HAP-1 (cell line): ENCODE data around the gene SEC61G.

Experiments
- DNase-seq, 2 experiments: peaks; one replicate each; pipeline ENCODE4 v3.0.0-alpha.2; 2016 to 2020; ENCODE audit warnings: low spot score in 2 of 2
- H3K27me3 ChIP-seq: fragments of 250-450 bp; sonication (Bioruptor Pico); 2 replicates; pipeline ENCODE4 v1.5.1; 2020; ENCODE audit warnings: low read depth, mild to moderate bottlenecking, moderate library complexity
- H3K36me3 ChIP-seq: fragments of 250-450 bp; sonication (Bioruptor Pico); replicated peaks from 2 replicates; pipeline ENCODE4 v1.5.1; 2020; ENCODE audit warnings: mild to moderate bottlenecking
- H3K4me1 ChIP-seq: fragments of 250-450 bp; sonication (Bioruptor Pico); 2 replicates; pipeline ENCODE4 v1.5.1; 2020; ENCODE audit warnings: mild to moderate bottlenecking
- H3K4me3 ChIP-seq: fragments of 250-450 bp; sonication (Bioruptor Pico); 2 replicates; pipeline ENCODE4 v1.5.1; 2020; ENCODE audit warnings: mild to moderate bottlenecking, moderate library complexity
- H3K9me3 ChIP-seq: fragments of 250-450 bp; sonication (Bioruptor Pico); 2 replicates; pipeline ENCODE4 v1.5.1; 2020; ENCODE audit warnings: mild to moderate bottlenecking, moderate library complexity
- in situ Hi-C: fragments of 300-500 bp; cut with MboI; formaldehyde crosslinking; loops from 3 replicates; pipeline ENCODE4 v1.14.3; 2020; ENCODE audit warnings: low sequenced_read_pairs, inconsistent platforms, mixed read lengths

Gene SEC61G

GRCh38 chr7:54781134-54781920, 22.3 kb upstream of the SEC61G start:
- peak; percentile 35 to 67 for DNase-seq
- H3K4me3 ChIP-seq = no peak overlapping the region
- in situ Hi-C loops = loop anchor here (5.0 kb wide), 1 partner anchor 471 kb away; no protein-coding TSS in a partner anchor

GRCh38 chr7:54780490-54780889, 21.5 kb upstream of the SEC61G start:
- no peaks in the 10 kb centered on the region for H3K9me3 ChIP-seq
- DNase-seq = no peak
- no peaks in the 10 kb centered on the region for H3K36me3 ChIP-seq
- H3K4me1 ChIP-seq = peaks cover 10% of the 10 kb centered on the region
- no peaks in the 10 kb centered on the region for H3K27me3 ChIP-seq
- in situ Hi-C loops = loop anchor here (5.0 kb wide), 1 partner anchor 472 kb away; no protein-coding TSS in a partner anchor
- H3K4me3 ChIP-seq = no peak overlapping the region

More at GRCh38 chr7:54781134-54781920, 22.3 kb upstream of the SEC61G start:
- H3K9me3 ChIP-seq = no peaks in the 10 kb centered on the region
- no peaks in the 10 kb centered on the region for H3K36me3 ChIP-seq
- no peaks in the 10 kb centered on the region for H3K27me3 ChIP-seq
- H3K4me1 ChIP-seq = peaks cover 10% of the 10 kb centered on the region

- Histone ChIP-seq H3K4me1 (peaks cover 11% of the 10 kb centered on the region), H3K9me3 (no peaks in the 10 kb centered on the region), H3K27me3 (no peaks in the 10 kb centered on the region), H3K36me3 (no peaks in the 10 kb centered on the region), H3K4me3 (no peak overlapping the region)
- DNase-seq = no peak
- in situ Hi-C loops = no loop called here
Measured at GRCh38 chr7:54778696-54779540, 19.9 kb upstream of the SEC61G start.

DNA sequence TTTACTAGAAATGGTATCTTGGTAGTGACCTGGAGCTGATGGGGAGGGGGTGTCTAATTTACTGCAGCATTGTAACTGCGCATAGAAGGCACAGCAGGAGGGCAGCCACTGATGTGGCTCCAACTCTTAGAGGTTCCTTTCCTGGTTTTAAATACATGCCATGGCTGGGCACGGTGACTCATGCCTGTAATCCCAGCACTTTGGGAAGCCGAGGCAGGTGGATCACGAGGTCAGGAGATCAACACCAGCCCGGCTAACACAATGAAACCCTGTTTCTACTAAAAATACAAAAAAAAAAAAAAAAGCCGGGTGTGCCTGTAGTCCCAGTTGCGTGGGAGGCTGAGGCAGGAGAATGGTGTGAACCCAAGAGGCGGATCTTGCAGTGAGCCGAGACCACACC, 19.2 kb upstream of the SEC61G start:
- peaks cover 14% of the 10 kb centered on the region for H3K4me1 ChIP-seq
- in situ Hi-C loops = no loop called here

DNA sequence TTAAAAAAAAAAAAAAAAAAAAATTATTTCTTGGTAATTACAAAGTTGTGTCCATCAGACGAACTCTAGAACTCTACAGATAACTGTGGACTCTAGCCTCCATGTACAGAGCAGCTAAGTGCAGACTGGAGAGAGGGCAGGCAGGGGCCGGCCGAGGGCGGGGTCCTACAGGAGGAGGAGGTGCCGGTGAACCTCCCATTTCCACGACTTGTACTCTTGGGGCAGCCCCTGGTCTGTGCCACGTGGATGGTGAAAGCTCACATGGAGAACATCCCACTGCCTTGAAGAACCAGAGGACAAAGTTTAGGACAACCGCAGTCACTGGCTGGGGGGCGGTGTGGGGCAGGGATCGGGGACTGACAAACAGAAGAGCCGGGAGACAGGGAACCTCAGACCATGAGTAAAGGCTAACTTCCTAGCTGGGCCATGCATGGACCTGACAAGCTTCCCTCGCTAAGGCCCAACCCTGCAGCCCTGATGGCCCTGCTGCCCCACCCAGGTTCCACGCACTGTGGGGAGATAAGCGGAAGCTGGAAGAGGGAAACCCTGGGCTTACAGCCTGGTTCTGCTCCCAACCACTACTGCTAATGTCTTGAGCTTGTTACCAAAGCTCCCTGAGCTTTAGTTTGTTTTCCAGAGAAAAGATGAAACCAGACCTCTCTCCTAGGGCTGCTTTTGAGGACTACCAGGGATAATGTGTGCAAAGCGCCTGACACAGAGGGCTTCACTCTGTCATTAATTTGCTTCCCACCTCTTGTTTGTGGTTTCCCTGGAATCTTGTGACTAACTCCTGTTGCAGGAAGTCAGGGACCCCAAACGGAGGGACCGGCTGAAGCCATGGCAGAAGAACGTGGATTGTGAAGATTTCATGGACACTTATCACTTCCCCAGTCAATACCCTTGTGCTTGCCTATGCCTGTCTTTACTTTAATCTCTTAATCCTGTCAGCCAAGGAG, 16.1 kb upstream of the SEC61G start:
- no peak overlapping the region for H3K4me3 ChIP-seq
- no peaks in the 10 kb centered on the region for H3K9me3 ChIP-seq
- H3K27me3 ChIP-seq = peaks cover 10% of the 10 kb centered on the region
- H3K36me3 ChIP-seq = no peaks in the 10 kb centered on the region
- no peak for DNase-seq
- in situ Hi-C loops = loop anchor here (25.0 kb wide), 1 partner anchor 787 kb away; the partner anchor contains the start of gene VOPP1
- H3K4me1 ChIP-seq = peaks cover 4% of the 10 kb centered on the region; the same call in 1 of the 2 replicates

More for the DNA sequence above, 19.2 kb upstream of the SEC61G start:
- H3K9me3 ChIP-seq = no peaks in the 10 kb centered on the region
- H3K4me3 ChIP-seq = no peak overlapping the region
- no peak for DNase-seq
- H3K36me3 ChIP-seq = no peaks in the 10 kb centered on the region
- no peaks in the 10 kb centered on the region for H3K27me3 ChIP-seq

DNA sequence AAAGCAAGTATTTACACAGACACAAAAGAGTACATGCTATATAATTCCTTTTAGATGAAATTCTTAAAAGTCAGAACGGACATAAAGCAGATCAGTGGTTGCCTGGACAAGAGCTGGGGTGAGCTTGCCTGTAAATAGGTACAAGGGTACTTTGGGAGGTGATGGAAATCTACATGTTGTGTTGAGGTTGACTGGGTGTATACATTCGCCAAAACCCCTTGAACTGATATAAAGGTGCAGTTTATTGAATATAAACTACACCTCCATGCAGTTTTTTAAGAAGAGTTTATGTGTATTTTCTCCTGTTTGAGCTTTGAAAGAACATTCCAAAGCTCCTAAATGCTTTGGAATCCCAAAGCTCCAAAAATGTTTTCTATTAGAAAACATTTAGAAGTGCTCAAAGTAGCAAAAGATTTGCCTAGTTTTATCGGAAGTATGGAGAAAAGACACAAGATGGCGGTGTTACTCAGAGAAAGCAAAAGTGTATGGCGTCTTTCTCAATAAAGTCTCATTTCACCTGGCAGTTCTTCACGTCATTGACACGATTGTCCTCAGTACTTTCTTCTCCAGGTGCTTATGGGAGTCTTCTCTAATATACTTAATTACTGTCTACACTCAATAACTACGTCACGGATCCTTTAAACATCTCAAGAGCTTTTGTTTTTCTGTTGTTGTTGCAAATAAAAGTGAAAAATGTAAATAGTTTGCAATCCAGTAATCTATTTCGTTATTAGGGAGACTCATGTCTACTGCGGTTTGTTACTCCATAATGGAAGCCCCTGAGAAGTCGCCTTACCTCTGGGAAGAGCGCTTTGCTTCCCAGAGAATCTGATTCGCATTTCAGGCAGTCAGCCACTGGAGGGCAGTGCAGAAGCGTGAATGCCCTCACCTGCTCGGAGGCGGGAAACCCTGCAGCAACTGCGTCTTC, 14.7 kb upstream of the SEC61G start:
- peak; percentile 83 to 88 for DNase-seq
- in situ Hi-C loops = loop anchor here (25.0 kb wide), 1 partner anchor 789 kb away; the partner anchor contains the start of gene VOPP1
- Histone ChIP-seq H3K27me3 (peaks cover 13% of the 10 kb centered on the region), H3K9me3 (no peaks in the 10 kb centered on the region), H3K36me3 (no peaks in the 10 kb centered on the region), H3K4me3 (peak overlapping the region; percentile 17), H3K4me1 (peaks cover 4% of the 10 kb centered on the region; the same call in 1 of the 2 replicates)

- in situ Hi-C loops = loop anchor here (25.0 kb wide), 1 partner anchor 793 kb away; the partner anchor contains the start of gene VOPP1
Measured at GRCh38 chr7:54769203-54769602, 10.2 kb upstream of the SEC61G start.

GRCh38 chr7:54764861-54765260, 5.8 kb upstream of the SEC61G start:
- H3K4me3 ChIP-seq = no peak overlapping the region
- no peak for DNase-seq
- peaks cover 1% of the 10 kb centered on the region for H3K27me3 ChIP-seq
- no peaks in the 10 kb centered on the region for H3K36me3 ChIP-seq
- in situ Hi-C loops = loop anchor here (25.0 kb wide), 1 partner anchor 797 kb away; the partner anchor contains the start of gene VOPP1
- peaks cover 4% of the 10 kb centered on the region for H3K4me1 ChIP-seq
- H3K9me3 ChIP-seq = no peaks in the 10 kb centered on the region

More at GRCh38 chr7:54769203-54769602, 10.2 kb upstream of the SEC61G start:
- Histone ChIP-seq H3K27me3 (peaks cover 13% of the 10 kb centered on the region), H3K9me3 (no peaks in the 10 kb centered on the region), H3K36me3 (no peaks in the 10 kb centered on the region), H3K4me3 (no peak overlapping the region), H3K4me1 (peaks cover 4% of the 10 kb centered on the region; the same call in 1 of the 2 replicates)
- no peak for DNase-seq

- H3K9me3 ChIP-seq = no peaks in the 10 kb centered on the region
- in situ Hi-C loops = loop anchor here (25.0 kb wide), 1 partner anchor 805 kb away; the partner anchor contains the start of gene VOPP1
- DNase-seq = no peak
- H3K4me1 ChIP-seq = peaks cover 16% of the 10 kb centered on the region
- peaks cover 44% of the 10 kb centered on the region for H3K36me3 ChIP-seq
- H3K4me3 ChIP-seq = peak overlapping the region; percentile 85
- no peaks in the 10 kb centered on the region for H3K27me3 ChIP-seq
Measured at GRCh38 chr7:54757711-54758110, 1.3 kb downstream of the SEC61G start.

GRCh38 chr7:54749200-54749599, 9.8 kb downstream of the SEC61G start:
- Histone ChIP-seq H3K4me3 (no peak overlapping the region), H3K9me3 (no peaks in the 10 kb centered on the region), H3K36me3 (peaks cover 50% of the 10 kb centered on the region), H3K4me1 (no peaks in the 10 kb centered on the region), H3K27me3 (no peaks in the 10 kb centered on the region)
- in situ Hi-C loops = no loop called here
- no peak for DNase-seq

DNA sequence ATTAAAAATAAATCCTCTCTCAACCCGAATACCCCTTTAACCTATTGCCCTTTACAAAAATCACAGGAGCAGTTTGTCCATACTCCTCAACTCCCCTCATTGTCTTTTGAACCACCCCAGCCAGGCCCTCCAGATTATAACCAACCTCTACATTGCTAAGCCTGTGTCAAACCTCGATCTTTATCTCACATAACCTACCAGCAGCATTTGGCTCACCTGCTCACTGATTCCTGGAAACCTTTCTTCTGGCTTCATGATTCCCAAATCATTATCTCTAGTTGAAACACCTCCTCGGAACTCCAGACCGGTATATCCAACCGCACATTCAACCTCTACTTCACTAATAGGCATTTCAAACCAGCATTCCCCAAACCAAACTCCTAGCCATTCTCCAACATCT, 11.8 kb downstream of the SEC61G start:
- DNase-seq = no peak
- Histone ChIP-seq H3K4me1 (no peaks in the 10 kb centered on the region), H3K4me3 (no peak overlapping the region), H3K27me3 (no peaks in the 10 kb centered on the region), H3K36me3 (peaks cover 34% of the 10 kb centered on the region), H3K9me3 (no peaks in the 10 kb centered on the region)
- in situ Hi-C loops = no loop called here

- Histone ChIP-seq H3K9me3 (no peaks in the 10 kb centered on the region), H3K4me1 (no peaks in the 10 kb centered on the region), H3K36me3 (peaks cover 2% of the 10 kb centered on the region), H3K4me3 (no peak overlapping the region), H3K27me3 (no peaks in the 10 kb centered on the region)
- DNase-seq = no peak
- in situ Hi-C loops = no loop called here
Measured at GRCh38 chr7:54743580-54743979, 15.4 kb downstream of the SEC61G start.
